GM12892 (cell line): ENCODE results near the gene MAP3K7CL.

Experiments
- DNase-seq: peaks from one replicate; pipeline ENCODE4 v3.0.0; 2011; ENCODE audit not compliant: insufficient read length
- FAIRE-seq: peaks from 2 replicates; lab custom pipeline; 2011; peaks lifted over from hg19 to GRCh38; lab: Jason Lieb, UNC
- POLR2A ChIP-seq: IDR thresholded peaks from 2 replicates; pipeline ENCODE4 v1.6.1; 2011; ENCODE audit warnings: low read depth, low read length, control low read depth
- POLR2AphosphoS5 ChIP-seq: IDR thresholded peaks from 2 replicates; pipeline ENCODE4 v1.6.1; 2011; ENCODE audit warnings: low read depth, low read length, control low read depth
- TAF1 ChIP-seq: IDR thresholded peaks from 2 replicates; pipeline ENCODE4 v1.6.1; 2011; ENCODE audit warnings: low read depth, mild to moderate bottlenecking, control low read depth, low read length, borderline replicate concordance

The MAP3K7CL gene

GRCh38 chr21:29189353-29189752 is 58.9 kb downstream of the MAP3K7CL start:
- DNase-seq (no peak), FAIRE-seq (no peak)
- TF ChIP-seq POLR2A (no peak), POLR2AphosphoS5 (no peak), TAF1 (no peak)

- FAIRE-seq, result no peak
- TF ChIP-seq TAF1 (no peak), POLR2AphosphoS5 (no peak), POLR2A (no peak)
- DNase-seq, result no peak
Measured at GRCh38 chr21:29190923-29191331, 60.5 kb downstream of the MAP3K7CL start.

GRCh38 chr21:29193072-29193471 is 62.6 kb downstream of the MAP3K7CL start:
- TF ChIP-seq TAF1 (no peak), POLR2A (no peak), POLR2AphosphoS5 (no peak)
- no peak for DNase-seq
- FAIRE-seq, result no peak

- no peak for DNase-seq
- TF ChIP-seq POLR2AphosphoS5, result no peak
- TF ChIP-seq POLR2A, result no peak
- no peak for TF ChIP-seq TAF1
- FAIRE-seq, result no peak
Measured at GRCh38 chr21:29193901-29194300, 63.5 kb downstream of the MAP3K7CL start.

GRCh38 chr21:29194342-29194741 is 63.9 kb downstream of the MAP3K7CL start:
- TF ChIP-seq POLR2A, result no peak
- no peak for TF ChIP-seq TAF1
- TF ChIP-seq POLR2AphosphoS5, result no peak
- DNase-seq (no peak), FAIRE-seq (no peak)

- TF ChIP-seq TAF1 (no peak), POLR2A (no peak), POLR2AphosphoS5 (no peak)
- no peak for FAIRE-seq
Measured at GRCh38 chr21:29194847-29195246, 64.4 kb downstream of the MAP3K7CL start.

GRCh38 chr21:29195981-29196669 is 65.7 kb downstream of the MAP3K7CL start:
- FAIRE-seq, result peak; percentile 92
- DNase-seq, result peak; percentile 40
- TF ChIP-seq POLR2AphosphoS5, result peak; percentile 32; the same call in 1 of the 2 replicates
- no peak for TF ChIP-seq POLR2A

More at GRCh38 chr21:29194847-29195246, 64.4 kb downstream of the MAP3K7CL start:
- no peak for DNase-seq

GRCh38 chr21:29196670-29197191 is 66.3 kb downstream of the MAP3K7CL start:
- DNase-seq (no peak), FAIRE-seq (peak; percentile 27)
- TF ChIP-seq POLR2A, result no peak
- no peak for TF ChIP-seq POLR2AphosphoS5
- TF ChIP-seq TAF1, result no peak

- FAIRE-seq, result no peak
- no peak for DNase-seq
- TF ChIP-seq POLR2AphosphoS5, result no peak
- TF ChIP-seq TAF1, result no peak
- TF ChIP-seq POLR2A, result no peak
Measured at GRCh38 chr21:29201186-29201585, 70.7 kb downstream of the MAP3K7CL start.

GRCh38 chr21:29205009-29205408 is 74.6 kb downstream of the MAP3K7CL start:
- DNase-seq (no peak), FAIRE-seq (peak; percentile 9)
- no peak for TF ChIP-seq POLR2AphosphoS5

GRCh38 chr21:29205988-29206387 is 75.5 kb downstream of the MAP3K7CL start:
- DNase-seq (no peak), FAIRE-seq (no peak)
- TF ChIP-seq TAF1, result no peak
- TF ChIP-seq POLR2A, result no peak
- no peak for TF ChIP-seq POLR2AphosphoS5

GRCh38 chr21:29206445-29206844 is 76.0 kb downstream of the MAP3K7CL start:
- TF ChIP-seq TAF1, result no peak
- TF ChIP-seq POLR2A, result no peak
- TF ChIP-seq POLR2AphosphoS5, result no peak

GRCh38 chr21:29207201-29207600 is 76.8 kb downstream of the MAP3K7CL start:
- TF ChIP-seq POLR2A, result no peak
- FAIRE-seq (no peak), DNase-seq (no peak)

More at GRCh38 chr21:29206445-29206844, 76.0 kb downstream of the MAP3K7CL start:
- FAIRE-seq (no peak), DNase-seq (no peak)
